ENCODE results near the gene PAPLN. TPM values are rescaled to one million over a fixed set of nuclear protein-coding genes. Genes with fewer than 3 reads are reported as not detected.

The PAPLN gene
- total RNA-seq, 2 donors from 2014 or later: 5.1 to 6.7 TPM

DNA sequence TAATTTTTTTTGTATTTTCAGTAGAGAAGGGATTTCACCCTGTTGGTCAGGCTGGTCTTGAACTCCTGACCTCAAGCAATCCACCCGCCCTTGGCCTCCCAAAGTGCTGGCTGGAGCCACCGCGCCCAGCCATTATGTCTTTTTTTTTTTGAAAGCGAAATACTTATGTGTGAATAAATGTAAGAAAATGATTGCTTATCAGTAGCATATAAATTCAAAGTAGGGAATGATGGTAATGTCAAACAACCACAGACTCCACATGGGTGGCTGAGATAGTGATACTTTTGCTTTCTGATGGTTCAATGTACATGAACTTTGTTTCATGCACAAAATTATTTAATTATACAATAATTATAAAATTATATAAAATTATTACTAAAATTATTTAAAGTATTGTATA is 75.8 kb downstream of the PAPLN start:
- Histone ChIP-seq H3K4me1 (peaks cover 0 to 3% of the 10 kb centered on the region in 2 donors), H3K4me3 (no peak overlapping the region), H3K36me3 (no peaks in the 10 kb centered on the region), H3K9me3 (no peaks in the 10 kb centered on the region), H3K27ac (no peak overlapping the region), H3K27me3 (no peaks in the 10 kb centered on the region)
- TF ChIP-seq, protein P1, sequence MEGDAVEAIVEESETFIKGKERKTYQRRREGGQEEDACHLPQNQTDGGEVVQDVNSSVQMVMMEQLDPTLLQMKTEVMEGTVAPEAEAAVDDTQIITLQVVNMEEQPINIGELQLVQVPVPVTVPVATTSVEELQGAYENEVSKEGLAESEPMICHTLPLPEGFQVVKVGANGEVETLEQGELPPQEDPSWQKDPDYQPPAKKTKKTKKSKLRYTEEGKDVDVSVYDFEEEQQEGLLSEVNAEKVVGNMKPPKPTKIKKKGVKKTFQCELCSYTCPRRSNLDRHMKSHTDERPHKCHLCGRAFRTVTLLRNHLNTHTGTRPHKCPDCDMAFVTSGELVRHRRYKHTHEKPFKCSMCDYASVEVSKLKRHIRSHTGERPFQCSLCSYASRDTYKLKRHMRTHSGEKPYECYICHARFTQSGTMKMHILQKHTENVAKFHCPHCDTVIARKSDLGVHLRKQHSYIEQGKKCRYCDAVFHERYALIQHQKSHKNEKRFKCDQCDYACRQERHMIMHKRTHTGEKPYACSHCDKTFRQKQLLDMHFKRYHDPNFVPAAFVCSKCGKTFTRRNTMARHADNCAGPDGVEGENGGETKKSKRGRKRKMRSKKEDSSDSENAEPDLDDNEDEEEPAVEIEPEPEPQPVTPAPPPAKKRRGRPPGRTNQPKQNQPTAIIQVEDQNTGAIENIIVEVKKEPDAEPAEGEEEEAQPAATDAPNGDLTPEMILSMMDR (IDR thresholded peaks at IDR 0.05): no peak
- DNase-seq (ENCODE audit: low spot score): no peak

DNA sequence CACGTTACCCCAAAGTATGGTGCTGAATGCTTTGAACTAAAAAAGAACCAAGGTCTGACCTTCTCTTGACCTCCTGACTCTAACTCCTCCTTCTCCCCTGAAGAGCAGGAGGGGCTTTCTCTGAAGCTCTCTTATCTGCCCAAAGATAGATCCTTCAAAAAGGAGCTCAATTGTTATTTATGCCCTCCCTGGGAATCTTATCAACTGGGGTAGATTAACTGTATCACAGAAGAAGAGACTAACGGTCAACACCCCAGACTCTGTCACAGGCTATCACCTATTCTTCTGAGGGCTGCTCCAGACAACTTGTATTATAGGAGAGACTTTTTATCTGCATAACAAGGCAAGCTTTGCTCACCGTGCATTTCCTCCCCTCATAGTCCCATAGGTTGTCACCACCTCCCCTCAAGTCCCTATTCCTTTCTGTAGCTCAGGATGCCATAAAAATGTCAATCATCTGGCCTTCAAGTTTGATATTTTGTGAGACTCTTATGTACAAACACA is 86.6 kb downstream of the PAPLN start:
- DNase-seq (ENCODE audit: low spot score): no peak
- TF ChIP-seq, protein P1 (IDR thresholded peaks at IDR 0.05): no peak
- no peak overlapping the region for H3K4me3 ChIP-seq

More for the DNA sequence above, 86.6 kb downstream of the PAPLN start:
- Histone ChIP-seq H3K4me1 (peaks cover 0 to 13% of the 10 kb centered on the region in 2 donors), H3K36me3 (no peaks in the 10 kb centered on the region), H3K9me3 (no peaks in the 10 kb centered on the region), H3K27ac (no peak overlapping the region), H3K27me3 (no peaks in the 10 kb centered on the region)

Other genes with a start within 250 kb of the PAPLN start
- gene ZFYVE1, start 210.4 kb upstream of the PAPLN start, total RNA-seq: 10 to 100 TPM in 1 of 2 donors, 1 to 10 TPM in 1; 9.8 to 12.6 TPM
- gene RBM25, start 179.0 kb upstream of the PAPLN start, total RNA-seq: 10 to 100 TPM; 17.3 to 20.2 TPM
- gene PSEN1, start 101.0 kb upstream of the PAPLN start, total RNA-seq: 10 to 100 TPM; 20.5 to 22.3 TPM
- 10 to 100 TPM; 24.6 to 31.9 TPM for gene NUMB, start 221.0 kb downstream of the PAPLN start, total RNA-seq